Upper lobe of left lung (tissue), 4 donors: ENCODE results near the gene OGDH.

Experiments
- CTCF ChIP-seq, 6 experiments: fragments of 450-650 bp in 4 of 6; fragments of 200-600 bp in 2 of 6; sonication (generic) in 2 of 6; IDR thresholded peaks; one replicate each; pipeline ENCODE4 v1.5.1; 2016 to 2019; ENCODE audit warnings: antibody characterized with exemption in 6 of 6
- EP300 ChIP-seq, 4 donors: sonication (generic); formaldehyde crosslinking; IDR thresholded peaks; one replicate each; pipeline ENCODE4 v1.5.1; 2017; ENCODE audit warnings: antibody characterized with exemption in 4 of 4, control low read depth in 2 of 4

GRCh38 chr7:44713141-44713540 lies 106.7 kb downstream of the OGDH start:
- no peak for TF ChIP-seq CTCF (IDR thresholded peaks at IDR 0.05)
- TF ChIP-seq EP300 (IDR thresholded peaks at IDR 0.05): no peak
